Stimulated activated memory B cell treated with anti-CD40 and anti-IgM and Interleukin-4, amounts not matched to agents 10 μg/mL and 1 μg/mL and 100 μg/mL, for 72 hours (primary cell): ENCODE measurements around the gene MKI67.
"Not testable (repeated sequence)": the region's sequence is repeated elsewhere in the genome, so short reads cannot be mapped to it uniquely, and the experiment has no call there.

ENCODE experiments used
- ATAC-seq: fragments of 150-1000 bp; cut with Tn5 transposase; 2 replicates; pipeline ENCODE4 v1.10.0; 2021
- H3K27ac Mint-ChIP-seq: one replicate; pipeline ENCODE4 v1.8.0; 2022; ENCODE audit warnings: mild to moderate bottlenecking, mixed read lengths
- H3K27me3 Mint-ChIP-seq: one replicate; pipeline ENCODE4 v1.8.0; 2022; ENCODE audit warnings: mixed read lengths
- H3K36me3 Mint-ChIP-seq: one replicate; pipeline ENCODE4 v1.8.0; 2022; ENCODE audit warnings: mixed read lengths
- H3K4me1 Mint-ChIP-seq: one replicate; pipeline ENCODE4 v1.8.0; 2022; ENCODE audit warnings: mixed read lengths
- H3K4me3 Mint-ChIP-seq: one replicate; pipeline ENCODE4 v1.8.0; 2022; ENCODE audit warnings: mild to moderate bottlenecking, moderate library complexity, mixed read lengths
- H3K9me3 Mint-ChIP-seq: one replicate; pipeline ENCODE4 v1.8.0; 2022; ENCODE audit warnings: mixed read lengths

Gene MKI67, protein sequence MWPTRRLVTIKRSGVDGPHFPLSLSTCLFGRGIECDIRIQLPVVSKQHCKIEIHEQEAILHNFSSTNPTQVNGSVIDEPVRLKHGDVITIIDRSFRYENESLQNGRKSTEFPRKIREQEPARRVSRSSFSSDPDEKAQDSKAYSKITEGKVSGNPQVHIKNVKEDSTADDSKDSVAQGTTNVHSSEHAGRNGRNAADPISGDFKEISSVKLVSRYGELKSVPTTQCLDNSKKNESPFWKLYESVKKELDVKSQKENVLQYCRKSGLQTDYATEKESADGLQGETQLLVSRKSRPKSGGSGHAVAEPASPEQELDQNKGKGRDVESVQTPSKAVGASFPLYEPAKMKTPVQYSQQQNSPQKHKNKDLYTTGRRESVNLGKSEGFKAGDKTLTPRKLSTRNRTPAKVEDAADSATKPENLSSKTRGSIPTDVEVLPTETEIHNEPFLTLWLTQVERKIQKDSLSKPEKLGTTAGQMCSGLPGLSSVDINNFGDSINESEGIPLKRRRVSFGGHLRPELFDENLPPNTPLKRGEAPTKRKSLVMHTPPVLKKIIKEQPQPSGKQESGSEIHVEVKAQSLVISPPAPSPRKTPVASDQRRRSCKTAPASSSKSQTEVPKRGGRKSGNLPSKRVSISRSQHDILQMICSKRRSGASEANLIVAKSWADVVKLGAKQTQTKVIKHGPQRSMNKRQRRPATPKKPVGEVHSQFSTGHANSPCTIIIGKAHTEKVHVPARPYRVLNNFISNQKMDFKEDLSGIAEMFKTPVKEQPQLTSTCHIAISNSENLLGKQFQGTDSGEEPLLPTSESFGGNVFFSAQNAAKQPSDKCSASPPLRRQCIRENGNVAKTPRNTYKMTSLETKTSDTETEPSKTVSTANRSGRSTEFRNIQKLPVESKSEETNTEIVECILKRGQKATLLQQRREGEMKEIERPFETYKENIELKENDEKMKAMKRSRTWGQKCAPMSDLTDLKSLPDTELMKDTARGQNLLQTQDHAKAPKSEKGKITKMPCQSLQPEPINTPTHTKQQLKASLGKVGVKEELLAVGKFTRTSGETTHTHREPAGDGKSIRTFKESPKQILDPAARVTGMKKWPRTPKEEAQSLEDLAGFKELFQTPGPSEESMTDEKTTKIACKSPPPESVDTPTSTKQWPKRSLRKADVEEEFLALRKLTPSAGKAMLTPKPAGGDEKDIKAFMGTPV (N-terminal part only)

DNA sequence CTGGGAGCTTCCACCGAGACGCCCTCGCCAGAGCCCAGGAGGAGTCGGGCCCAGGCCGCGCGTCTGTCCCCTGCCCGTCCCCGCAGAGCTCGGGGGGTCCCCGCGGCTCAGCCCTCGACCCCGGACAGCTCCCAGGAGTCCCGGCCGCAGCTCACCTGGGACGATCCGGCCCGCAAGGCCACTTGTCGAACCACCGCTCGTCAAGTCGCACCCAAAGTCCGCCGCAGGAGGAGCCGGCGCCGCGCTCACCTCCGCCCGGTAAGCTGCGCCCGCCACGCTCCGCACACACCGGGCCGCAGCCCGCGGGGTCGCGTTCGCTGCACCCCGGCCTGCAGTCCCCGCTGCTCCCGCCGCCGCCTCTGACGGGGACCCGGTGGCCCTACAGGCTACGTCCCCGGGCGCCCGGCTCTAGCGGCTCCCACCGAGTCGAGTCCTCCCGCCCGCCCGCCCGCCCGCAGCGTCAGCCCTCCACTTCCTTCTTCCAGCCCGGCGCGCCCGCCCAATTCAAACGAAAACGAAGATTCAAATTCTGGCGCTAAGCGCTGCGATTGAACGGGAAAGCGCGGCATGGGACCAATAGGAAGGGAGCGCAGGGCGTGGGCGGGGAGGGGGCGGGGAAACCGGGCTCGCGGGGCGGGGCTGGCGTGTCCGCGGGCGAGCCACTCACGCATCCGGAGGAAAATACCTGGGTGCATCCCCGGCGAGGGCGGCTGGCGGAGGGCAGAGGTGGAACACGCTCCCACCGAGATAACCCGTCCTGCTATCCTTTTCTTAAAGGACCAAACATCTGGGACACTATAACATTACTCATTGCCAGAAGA lies at the start of gene MKI67:
MKI67 (minus strand) TSS at position 480 of the 821 bp plus-strand sequence. CDS start 756 bp downstream, outside the sequence.
- H3K4me3 Mint-ChIP-seq: peak within 1 kb of the TSS; percentile 91
- H3K27me3 Mint-ChIP-seq: peaks cover 25% of the 10 kb centered on the region
- peak; percentile 96 for ATAC-seq
- H3K36me3 Mint-ChIP-seq: no peaks in the 10 kb centered on the region
- H3K27ac Mint-ChIP-seq: peak within 1 kb of the TSS; percentile 70
- H3K4me1 Mint-ChIP-seq: peaks cover 22% of the 10 kb centered on the region
- H3K9me3 Mint-ChIP-seq: no peaks in the 10 kb centered on the region

GRCh38 chr10:128174581-128175559 lies 48.6 kb upstream of the MKI67 start:
- Mint-ChIP-seq H3K27ac (no peak overlapping the region), H3K9me3 (peaks cover 11% of the 10 kb centered on the region), H3K36me3 (peaks cover 5% of the 10 kb centered on the region), H3K27me3 (peaks cover 40% of the 10 kb centered on the region), H3K4me3 (no peak overlapping the region), H3K4me1 (no peaks in the 10 kb centered on the region)
- ATAC-seq: no peak

DNA sequence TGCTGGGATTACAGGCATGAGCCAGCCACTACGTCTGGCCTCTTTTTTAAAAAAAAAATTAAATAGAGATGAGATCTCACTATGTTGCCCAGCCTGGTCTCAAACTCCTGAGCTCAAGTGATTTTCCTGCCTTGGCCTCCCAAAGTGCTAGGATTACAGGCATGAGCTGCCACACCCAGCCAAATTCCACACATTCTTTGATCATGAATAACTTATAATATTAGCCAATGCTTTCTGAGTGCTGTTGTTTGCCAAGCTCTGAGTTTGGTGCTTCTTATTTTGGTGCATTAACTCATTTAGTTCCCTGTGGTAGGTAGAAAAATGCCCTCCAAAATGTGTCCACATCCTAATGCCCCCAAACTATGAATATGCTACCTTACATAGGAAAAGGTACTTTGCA lies 47.2 kb upstream of the MKI67 start:
- Mint-ChIP-seq H3K9me3 (peaks cover 11% of the 10 kb centered on the region), H3K27me3 (peaks cover 40% of the 10 kb centered on the region), H3K4me1 (no peaks in the 10 kb centered on the region), H3K4me3 (no peak overlapping the region), H3K27ac (no peak overlapping the region), H3K36me3 (peaks cover 5% of the 10 kb centered on the region)
- no peak for ATAC-seq

DNA sequence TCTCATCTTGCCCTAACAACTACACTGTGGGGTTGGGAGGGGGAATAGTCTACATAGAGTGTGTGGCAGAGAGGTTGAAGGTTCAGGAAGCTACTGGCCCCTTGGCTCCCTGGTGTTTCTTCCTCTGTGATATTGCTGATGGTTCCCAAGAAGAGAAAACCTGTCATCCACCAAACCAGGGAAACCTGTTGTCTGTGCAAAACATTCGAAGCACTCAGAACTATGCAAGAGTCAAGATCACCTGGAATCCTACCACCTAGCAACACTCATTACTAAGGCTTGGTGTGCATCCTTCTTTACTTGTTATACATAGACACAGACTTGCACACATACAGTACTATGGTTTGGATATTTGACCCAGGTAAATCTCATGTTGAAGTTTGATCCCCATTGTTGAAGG lies 46.5 kb upstream of the MKI67 start:
- H3K27ac Mint-ChIP-seq: no peak overlapping the region
- peaks cover 11% of the 10 kb centered on the region for H3K9me3 Mint-ChIP-seq
- no peaks in the 10 kb centered on the region for H3K4me1 Mint-ChIP-seq
- no peak for ATAC-seq
- peaks cover 5% of the 10 kb centered on the region for H3K36me3 Mint-ChIP-seq
- peaks cover 42% of the 10 kb centered on the region for H3K27me3 Mint-ChIP-seq
- H3K4me3 Mint-ChIP-seq: no peak overlapping the region

- ATAC-seq: no peak
- Mint-ChIP-seq H3K4me1 (no peaks in the 10 kb centered on the region), H3K27me3 (peaks cover 42% of the 10 kb centered on the region), H3K27ac (no peak overlapping the region), H3K9me3 (peaks cover 10% of the 10 kb centered on the region), H3K4me3 (no peak overlapping the region), H3K36me3 (peaks cover 5% of the 10 kb centered on the region)
Measured at GRCh38 chr10:128169811-128170379, 43.7 kb upstream of the MKI67 start.

- Mint-ChIP-seq H3K27ac (no peak overlapping the region), H3K36me3 (no peaks in the 10 kb centered on the region), H3K4me1 (no peaks in the 10 kb centered on the region), H3K9me3 (peaks cover 5% of the 10 kb centered on the region), H3K4me3 (no peak overlapping the region), H3K27me3 (peaks cover 34% of the 10 kb centered on the region)
- no peak for ATAC-seq
Measured at GRCh38 chr10:128167926-128168520, 41.8 kb upstream of the MKI67 start.

DNA sequence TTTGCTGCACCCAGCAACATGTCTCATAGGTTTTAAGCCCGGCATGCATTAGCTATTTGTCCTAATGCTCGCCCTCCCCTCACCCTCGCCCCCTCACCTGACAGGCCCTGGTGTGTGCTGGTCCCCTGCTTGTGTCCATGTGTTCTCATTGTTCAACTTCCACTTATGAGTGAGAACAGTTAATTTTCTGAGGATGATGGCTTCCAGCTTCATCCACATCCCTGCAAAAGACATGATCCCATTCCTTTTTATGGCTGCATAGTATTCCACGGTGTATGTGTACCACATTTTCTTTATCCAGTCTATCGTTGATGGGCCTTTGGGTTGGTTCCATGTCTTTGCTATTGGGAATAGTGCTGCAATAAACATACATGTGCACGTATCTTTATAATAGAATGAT lies 40.9 kb upstream of the MKI67 start:
- not testable (repeated sequence) for H3K4me3 Mint-ChIP-seq, ATAC-seq, H3K27ac Mint-ChIP-seq, H3K9me3 Mint-ChIP-seq, H3K4me1 Mint-ChIP-seq, H3K36me3 Mint-ChIP-seq
- peaks cover 25% of the 10 kb centered on the region for H3K27me3 Mint-ChIP-seq

DNA sequence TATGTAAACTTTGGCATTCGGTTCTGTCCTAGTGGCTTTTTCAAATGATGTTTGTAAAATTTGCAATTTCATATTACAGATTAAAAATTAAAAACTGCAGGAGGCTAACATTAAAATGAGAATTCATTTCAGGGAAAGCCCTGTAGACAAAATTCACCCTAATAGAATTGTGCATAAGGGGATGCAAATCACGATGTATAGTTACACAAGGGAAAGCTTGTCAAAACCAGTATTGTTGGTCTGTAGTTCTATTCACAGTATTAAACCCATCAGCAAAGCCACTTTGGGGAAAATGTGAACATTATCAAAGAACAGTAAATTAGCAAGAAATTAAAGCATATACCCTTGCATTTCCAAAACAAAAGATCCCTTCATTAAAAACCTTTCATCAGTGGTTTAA lies 39.9 kb upstream of the MKI67 start:
- Mint-ChIP-seq H3K9me3 (peaks cover 9% of the 10 kb centered on the region), H3K27me3 (peaks cover 22% of the 10 kb centered on the region), H3K27ac (no peak overlapping the region), H3K36me3 (no peaks in the 10 kb centered on the region), H3K4me1 (peaks cover 3% of the 10 kb centered on the region), H3K4me3 (no peak overlapping the region)
- no peak for ATAC-seq

GRCh38 chr10:128165536-128165935 lies 39.3 kb upstream of the MKI67 start:
- Mint-ChIP-seq H3K9me3 (peaks cover 11% of the 10 kb centered on the region), H3K4me1 (peaks cover 7% of the 10 kb centered on the region), H3K27ac (no peak overlapping the region), H3K36me3 (no peaks in the 10 kb centered on the region), H3K27me3 (peaks cover 21% of the 10 kb centered on the region), H3K4me3 (no peak overlapping the region)
- ATAC-seq: no peak

DNA sequence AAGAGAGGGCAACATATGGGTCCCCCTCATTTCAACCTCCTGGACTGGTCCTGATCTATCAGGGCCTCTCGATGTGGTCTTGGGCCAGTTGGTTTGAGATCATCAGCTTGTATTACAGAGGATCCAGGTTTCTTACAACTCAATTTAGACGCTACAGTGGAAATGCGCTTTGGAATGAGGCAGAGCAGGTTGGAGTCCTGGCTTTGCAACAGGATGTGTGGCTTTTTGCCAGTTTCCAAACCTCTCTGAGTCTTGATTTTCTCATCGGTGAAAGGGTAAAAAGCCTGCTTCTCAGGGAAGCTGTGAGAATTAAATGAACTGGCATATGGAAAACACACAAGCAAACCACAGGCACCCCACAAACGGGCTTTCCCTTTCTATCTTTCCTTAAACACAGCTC lies 37.5 kb upstream of the MKI67 start:
- H3K4me1 Mint-ChIP-seq: peaks cover 11% of the 10 kb centered on the region
- ATAC-seq: no peak
- H3K27ac Mint-ChIP-seq: no peak overlapping the region
- no peak overlapping the region for H3K4me3 Mint-ChIP-seq
- peaks cover 11% of the 10 kb centered on the region for H3K9me3 Mint-ChIP-seq
- peaks cover 4% of the 10 kb centered on the region for H3K27me3 Mint-ChIP-seq
- H3K36me3 Mint-ChIP-seq: no peaks in the 10 kb centered on the region

DNA sequence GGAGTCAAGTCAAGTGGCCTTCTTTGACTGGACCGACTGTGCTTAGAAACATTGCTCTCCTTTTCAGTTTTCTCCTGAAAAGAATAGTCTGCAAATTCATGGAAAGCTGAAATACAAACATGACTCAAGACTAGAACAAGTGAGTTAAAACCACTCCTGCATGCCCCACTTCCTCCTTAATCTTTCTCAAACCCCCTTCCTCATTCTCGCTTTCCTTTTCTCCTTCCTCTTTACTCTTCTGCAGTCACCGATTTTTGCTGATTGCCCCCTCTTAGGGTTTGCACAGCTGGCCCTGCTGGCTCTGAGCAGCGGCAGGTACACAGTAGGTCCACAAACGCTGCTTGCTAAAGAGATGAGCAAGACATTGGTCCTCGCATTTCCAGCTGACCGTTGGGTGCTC lies 34.8 kb upstream of the MKI67 start:
- peaks cover 13% of the 10 kb centered on the region for H3K27me3 Mint-ChIP-seq
- H3K4me3 Mint-ChIP-seq: no peak overlapping the region
- peaks cover 11% of the 10 kb centered on the region for H3K4me1 Mint-ChIP-seq
- H3K9me3 Mint-ChIP-seq: peaks cover 9% of the 10 kb centered on the region
- no peaks in the 10 kb centered on the region for H3K36me3 Mint-ChIP-seq
- ATAC-seq: peak; percentile 76
- H3K27ac Mint-ChIP-seq: no peak overlapping the region

DNA sequence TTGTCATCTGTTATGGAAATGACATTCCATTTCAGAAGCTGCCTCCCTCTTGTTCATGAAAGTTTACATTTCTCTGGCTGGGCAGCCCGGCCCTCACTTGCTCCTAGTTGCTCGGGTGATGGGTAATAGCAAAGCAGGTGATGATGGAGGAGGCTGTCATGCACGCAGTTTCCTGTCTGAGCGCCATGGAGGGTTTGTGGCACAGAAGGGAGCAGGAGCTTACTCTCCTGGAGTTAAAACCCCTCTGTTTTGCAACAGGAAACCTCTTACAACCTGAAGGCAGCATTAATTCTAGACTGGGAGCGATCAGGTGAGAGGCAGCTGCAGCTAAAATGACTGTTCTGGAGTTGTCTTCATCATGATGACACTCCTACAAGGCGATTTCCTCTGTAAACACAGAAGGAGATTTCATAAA lies 34.1 kb upstream of the MKI67 start:
- peaks cover 20% of the 10 kb centered on the region for H3K27me3 Mint-ChIP-seq
- no peak for ATAC-seq
- no peak overlapping the region for H3K27ac Mint-ChIP-seq
- H3K4me1 Mint-ChIP-seq: peaks cover 11% of the 10 kb centered on the region
- no peak overlapping the region for H3K4me3 Mint-ChIP-seq
- H3K9me3 Mint-ChIP-seq: peaks cover 9% of the 10 kb centered on the region
- H3K36me3 Mint-ChIP-seq: no peaks in the 10 kb centered on the region
